HG03066 (cell line): ENCODE results near the gene FAM43B.

ENCODE experiments used
- ATAC-seq: cut with Tn5 transposase; IDR thresholded peaks from one replicate; pipeline ENCODE4 v1.9.1; 2021; ENCODE audit warnings: low read depth; ENCODE audit not compliant: unreplicated experiment

FAM43B gene

GRCh38 chr1:20589331-20590278 lies 37.2 kb downstream of the FAM43B start:
- no peak for ATAC-seq

- no peak for ATAC-seq
These were observed 38.0 kb downstream of the FAM43B start for GRCh38 chr1:20590306-20590777.

- ATAC-seq: no peak
These were observed 41.4 kb downstream of the FAM43B start for GRCh38 chr1:20593756-20594155.

- ATAC-seq: no peak
These were observed 42.4 kb downstream of the FAM43B start for GRCh38 chr1:20594746-20595145.

GRCh38 chr1:20596106-20596505 lies 43.7 kb downstream of the FAM43B start:
- ATAC-seq: no peak

- no peak for ATAC-seq
These were observed 45.3 kb downstream of the FAM43B start for GRCh38 chr1:20597650-20598049.

GRCh38 chr1:20600156-20600555 lies 47.8 kb downstream of the FAM43B start:
- ATAC-seq: no peak

GRCh38 chr1:20601129-20601825 lies 48.9 kb downstream of the FAM43B start:
- ATAC-seq: no peak

GRCh38 chr1:20602851-20603450 lies 50.6 kb downstream of the FAM43B start:
- no peak for ATAC-seq

GRCh38 chr1:20603504-20604464 lies 51.4 kb downstream of the FAM43B start:
- ATAC-seq: no peak
